GM12865 (cell line): ENCODE data around the gene ANKRD22.

ENCODE experiments used
- DNase-seq: peaks from one replicate; pipeline ENCODE4 v3.0.0; 2010; ENCODE audit warnings: low read depth
- H3K4me3 ChIP-seq: 2 replicates; pipeline ENCODE4 v1.5.1; 2011; ENCODE audit warnings: mild to moderate bottlenecking, low read depth, low read length, control low read depth
- CTCF ChIP-seq: IDR thresholded peaks from 2 replicates; pipeline ENCODE4 v1.5.1; 2011; ENCODE audit warnings: low read length, control low read depth, low read depth, inconsistent platforms; ENCODE audit not compliant: insufficient read depth; ENCODE audit errors: missing control alignments

Gene ANKRD22

GRCh38 chr10:88851706-88852105 lies at the start of gene ANKRD22:
Gene ANKRD22, minus strand, starts transcription at chr10:88851844. Its CDS starts 237 bp downstream, at chr10:88851607.
- TF ChIP-seq CTCF: no peak
- peak; percentile 20 for DNase-seq
- no peak within 1 kb of the TSS for H3K4me3 ChIP-seq

GRCh38 chr10:88899886-88900285 lies 48.2 kb upstream of the ANKRD22 start:
- no peak overlapping the region for H3K4me3 ChIP-seq
- DNase-seq: no peak
- TF ChIP-seq CTCF: no peak

- peak; percentile 72 for DNase-seq
- H3K4me3 ChIP-seq: peak overlapping the region; percentile 44
- TF ChIP-seq CTCF: no peak
Observed at GRCh38 chr10:88898727-88899126, 47.1 kb upstream of the ANKRD22 start.

- no peak for TF ChIP-seq CTCF
- peak overlapping the region; percentile 23 for H3K4me3 ChIP-seq
- no peak for DNase-seq
Observed at GRCh38 chr10:88896994-88897853, 45.6 kb upstream of the ANKRD22 start.

- TF ChIP-seq CTCF: no peak
- no peak overlapping the region for H3K4me3 ChIP-seq
- DNase-seq: no peak
Observed at GRCh38 chr10:88896372-88896993, 44.8 kb upstream of the ANKRD22 start.

- no peak for TF ChIP-seq CTCF
- DNase-seq: no peak
- no peak overlapping the region for H3K4me3 ChIP-seq
Observed at GRCh38 chr10:88895250-88895649, 43.6 kb upstream of the ANKRD22 start.
